Coronary artery (tissue), 2 donors: ENCODE results near the gene SIK2.
"Not testable (repeated sequence)": the region's sequence is repeated elsewhere in the genome, so short reads cannot be mapped to it uniquely, and the experiment has no call there.

Source experiments
- DNase-seq: peaks from one replicate; pipeline ENCODE4 v3.0.0-alpha.2; 2017; ENCODE audit warnings: low spot score
- H3K27ac ChIP-seq, 2 donors: fragments of 200-600 bp; sonication (generic); one replicate each; pipeline ENCODE4 v1.5.1; 2016 to 2019
- H3K4me3 ChIP-seq: fragments of 200-600 bp; sonication (generic); 2 replicates; pipeline ENCODE4 v1.5.1; 2016; ENCODE audit warnings: mild to moderate bottlenecking, moderate library complexity
- TF ChIP-seq, protein P1 (sequence below): fragments of 200-600 bp; sonication (generic); IDR thresholded peaks from one replicate; pipeline ENCODE4 v1.5.1; 2019; ENCODE audit warnings: antibody characterized with exemption

Gene SIK2

DNA sequence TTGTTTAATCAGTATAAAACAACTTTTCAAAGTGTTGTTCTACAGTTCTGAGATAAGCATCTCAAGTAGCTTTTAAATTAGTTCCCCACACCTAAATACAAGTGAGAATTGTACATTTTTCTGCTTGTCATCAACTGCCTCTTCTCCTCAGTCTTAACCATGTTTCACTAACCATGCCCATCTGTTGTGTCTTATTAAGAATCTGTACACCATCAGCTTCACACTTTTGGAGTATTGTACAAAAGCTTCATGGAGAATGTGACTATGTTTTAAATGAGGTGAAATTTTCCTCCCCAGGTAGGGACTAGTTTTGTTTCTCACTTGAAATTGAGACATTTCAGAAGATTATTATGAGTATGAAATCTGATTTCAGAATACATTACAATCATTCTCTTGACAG lies 52.4 kb downstream of the SIK2 start:
- TF ChIP-seq, protein P1, sequence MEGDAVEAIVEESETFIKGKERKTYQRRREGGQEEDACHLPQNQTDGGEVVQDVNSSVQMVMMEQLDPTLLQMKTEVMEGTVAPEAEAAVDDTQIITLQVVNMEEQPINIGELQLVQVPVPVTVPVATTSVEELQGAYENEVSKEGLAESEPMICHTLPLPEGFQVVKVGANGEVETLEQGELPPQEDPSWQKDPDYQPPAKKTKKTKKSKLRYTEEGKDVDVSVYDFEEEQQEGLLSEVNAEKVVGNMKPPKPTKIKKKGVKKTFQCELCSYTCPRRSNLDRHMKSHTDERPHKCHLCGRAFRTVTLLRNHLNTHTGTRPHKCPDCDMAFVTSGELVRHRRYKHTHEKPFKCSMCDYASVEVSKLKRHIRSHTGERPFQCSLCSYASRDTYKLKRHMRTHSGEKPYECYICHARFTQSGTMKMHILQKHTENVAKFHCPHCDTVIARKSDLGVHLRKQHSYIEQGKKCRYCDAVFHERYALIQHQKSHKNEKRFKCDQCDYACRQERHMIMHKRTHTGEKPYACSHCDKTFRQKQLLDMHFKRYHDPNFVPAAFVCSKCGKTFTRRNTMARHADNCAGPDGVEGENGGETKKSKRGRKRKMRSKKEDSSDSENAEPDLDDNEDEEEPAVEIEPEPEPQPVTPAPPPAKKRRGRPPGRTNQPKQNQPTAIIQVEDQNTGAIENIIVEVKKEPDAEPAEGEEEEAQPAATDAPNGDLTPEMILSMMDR = no peak
- Histone ChIP-seq H3K4me3 (no peak overlapping the region), H3K27ac (no peak overlapping the region)
- no peak for DNase-seq

DNA sequence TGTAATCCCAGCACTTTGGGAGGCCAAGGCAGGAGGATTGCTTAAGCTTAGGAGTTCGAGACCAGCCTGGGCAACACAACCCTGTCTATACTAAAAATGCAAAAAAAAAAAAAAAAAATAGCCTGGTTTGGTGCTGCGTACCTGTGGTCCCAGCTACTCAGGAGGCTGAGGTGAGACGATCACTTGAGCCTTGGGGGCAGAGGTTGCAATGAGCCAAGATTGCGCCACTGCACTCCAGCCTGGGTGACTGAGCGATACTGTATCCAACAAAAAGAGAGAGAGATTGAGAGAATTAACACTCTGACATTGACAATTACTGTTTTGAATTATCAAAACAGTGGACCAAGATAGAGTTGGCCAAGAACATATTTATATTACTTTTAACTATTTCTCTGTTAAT lies 53.7 kb downstream of the SIK2 start:
- no peak for DNase-seq
- no peak overlapping the region for H3K4me3 ChIP-seq
- H3K27ac ChIP-seq = no peak overlapping the region
- TF ChIP-seq, protein P1 = no peak

DNA sequence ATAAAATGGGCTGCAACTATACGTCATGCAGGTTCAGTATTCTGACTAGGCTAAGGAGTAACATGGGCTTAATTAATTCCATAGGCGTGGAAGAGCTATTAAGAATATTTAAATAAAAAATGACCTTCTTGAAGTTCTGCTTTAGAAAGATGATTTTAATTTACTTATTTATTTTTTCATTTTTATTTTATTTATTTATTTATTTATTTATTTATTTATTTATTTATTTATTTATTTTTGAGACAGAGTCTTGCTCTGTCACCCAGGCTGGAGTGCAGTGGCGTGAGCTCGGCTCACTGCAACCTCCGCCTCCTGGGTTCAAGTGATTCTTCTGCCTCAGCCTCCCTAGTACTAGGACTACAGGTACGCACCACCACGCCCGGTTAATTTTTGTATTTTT lies 55.7 kb downstream of the SIK2 start:
- H3K27ac ChIP-seq, H3K4me3 ChIP-seq, DNase-seq: not testable (repeated sequence)

DNA sequence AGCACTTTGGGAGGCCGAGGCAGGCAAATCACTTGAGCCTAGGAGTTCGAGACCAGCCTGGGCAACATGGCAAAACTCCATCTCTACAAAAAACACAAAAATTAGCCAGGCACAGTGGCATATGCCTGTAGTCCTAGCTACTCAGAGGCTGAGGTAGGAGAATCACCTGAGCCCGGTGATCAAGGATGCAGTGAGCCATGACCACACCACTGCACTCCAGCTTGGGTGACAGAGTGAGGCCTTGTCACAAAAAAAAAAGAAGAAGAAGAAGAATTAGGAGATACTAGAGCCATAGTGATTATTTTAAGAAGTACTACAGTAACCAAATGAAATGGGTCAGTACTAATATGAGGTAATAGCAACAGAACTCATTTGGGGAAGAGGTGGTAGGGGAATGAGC lies 56.2 kb downstream of the SIK2 start:
- H3K27ac ChIP-seq, H3K4me3 ChIP-seq, DNase-seq: not testable (repeated sequence)

DNA sequence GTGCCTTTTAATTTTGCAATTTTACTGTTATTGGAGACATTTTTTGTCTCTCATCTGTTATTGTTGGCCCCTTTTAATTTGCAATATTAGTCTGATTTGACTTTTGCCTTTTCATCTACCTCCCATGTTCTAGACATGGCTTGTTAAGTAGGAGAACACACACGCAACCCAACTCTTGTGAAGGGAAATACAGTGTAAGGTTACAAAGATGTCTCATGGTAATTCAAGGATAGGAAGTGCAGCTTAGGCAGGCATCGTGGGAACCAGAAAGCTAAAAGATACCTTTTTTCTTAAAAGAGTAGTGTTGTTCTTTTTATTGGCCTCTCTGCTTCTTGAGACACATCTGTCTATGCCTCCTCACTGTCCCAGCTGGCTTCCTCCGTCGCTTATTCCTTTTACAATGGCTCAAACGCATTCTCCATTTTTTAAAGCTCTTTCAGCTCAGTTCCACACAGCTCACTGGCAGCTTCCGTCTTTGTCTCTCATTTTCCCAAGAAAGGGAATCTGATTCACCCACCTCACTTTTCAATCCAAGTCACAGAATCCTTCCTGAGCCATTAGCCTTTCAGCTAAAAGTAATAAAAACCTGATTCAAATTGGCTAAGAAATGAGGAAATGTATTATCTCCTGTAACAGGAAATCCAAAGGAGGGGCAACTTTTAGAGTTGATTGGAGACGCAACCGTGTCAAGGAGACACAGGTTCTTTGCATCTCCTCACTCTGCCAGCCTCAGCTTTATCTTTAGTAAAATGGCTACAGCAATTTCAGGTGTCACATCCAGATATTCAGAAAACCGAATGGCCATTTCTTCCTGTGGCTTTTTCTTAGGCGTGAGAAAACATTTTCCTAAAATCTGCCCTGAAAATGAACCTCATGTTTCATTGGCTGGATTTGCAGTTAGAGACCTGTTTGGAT lies 57.2 kb downstream of the SIK2 start:
- TF ChIP-seq, protein P1 = no peak
- Histone ChIP-seq H3K27ac (no peak overlapping the region), H3K4me3 (no peak overlapping the region)
- DNase-seq = no peak

DNA sequence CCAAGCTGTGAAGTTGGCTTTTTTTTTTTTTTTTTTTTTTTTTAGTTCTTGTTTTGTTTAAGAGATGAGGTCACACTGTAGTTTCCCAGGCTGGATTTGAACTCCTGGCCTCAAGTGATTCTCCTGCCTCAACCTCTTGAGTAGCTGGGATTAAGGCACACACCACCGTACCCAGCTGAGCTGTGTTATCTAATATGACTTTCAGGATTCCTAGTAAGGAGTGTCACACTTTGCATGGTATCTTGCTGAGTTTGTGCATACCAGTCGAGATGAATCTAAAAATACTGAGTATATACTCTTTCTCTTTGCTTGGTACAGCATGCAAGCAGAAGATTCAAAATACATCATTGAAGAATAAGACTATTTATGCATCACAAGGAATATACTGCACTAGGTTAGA lies 58.6 kb downstream of the SIK2 start:
- TF ChIP-seq, protein P1 = no peak
- Histone ChIP-seq H3K27ac (no peak overlapping the region), H3K4me3 (no peak overlapping the region)
- no peak for DNase-seq

DNA sequence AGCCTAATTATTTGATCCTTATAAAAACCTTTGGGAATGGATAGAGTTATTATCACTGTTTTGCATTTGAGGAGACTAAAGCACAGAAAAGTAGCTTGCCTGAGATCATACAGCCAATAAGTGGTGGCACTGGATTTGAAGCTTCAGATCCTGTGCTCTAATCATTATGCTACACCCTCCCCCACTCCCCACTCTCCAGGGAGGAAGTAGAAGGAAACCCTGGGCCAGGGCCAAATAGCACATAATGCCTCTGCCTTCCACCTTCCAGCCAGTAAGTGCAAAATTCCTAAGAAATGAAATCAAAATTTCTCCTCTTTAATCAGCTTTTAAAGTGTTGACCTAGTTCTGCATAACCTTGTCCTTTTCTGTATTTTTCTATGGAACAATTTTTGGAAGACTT lies 61.6 kb downstream of the SIK2 start:
- DNase-seq = no peak
- Histone ChIP-seq H3K27ac (no peak overlapping the region), H3K4me3 (no peak overlapping the region)
- TF ChIP-seq, protein P1 = no peak

DNA sequence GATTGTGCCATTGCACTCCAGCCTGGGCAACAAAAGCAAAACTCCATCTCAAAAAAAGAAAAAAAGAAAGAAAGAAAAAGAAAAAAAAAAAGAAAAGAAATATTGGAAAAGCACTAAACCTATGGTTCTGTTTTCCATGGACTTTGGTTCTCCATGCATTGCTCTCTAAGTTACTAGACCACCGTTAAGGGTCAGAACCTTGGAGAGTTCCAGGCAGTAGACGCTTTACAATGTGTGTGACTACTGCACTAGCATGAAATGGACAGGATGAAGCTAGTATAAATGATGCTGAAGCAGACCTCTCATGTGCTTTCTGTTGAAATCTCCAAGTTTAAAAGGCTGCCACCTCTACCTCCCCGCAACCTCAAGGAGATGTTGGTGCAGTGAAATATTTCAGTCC lies 63.5 kb downstream of the SIK2 start:
- DNase-seq = no peak
- TF ChIP-seq, protein P1 = no peak
- H3K27ac ChIP-seq = no peak overlapping the region
- H3K4me3 ChIP-seq = no peak overlapping the region
